Colonic mucosa (tissue), 4 donors: ENCODE measurements around the gene SPATA20. TPM values are rescaled to one million over a fixed set of nuclear protein-coding genes. Genes with fewer than 3 reads are reported as not detected.

Experiments used
- DNase-seq: peaks from one replicate; pipeline ENCODE4 v3.0.0-alpha.2; 2020
- H3K27ac ChIP-seq: fragments of 200-600 bp; one replicate; pipeline ENCODE4 v1.8.0; 2021
- H3K27me3 ChIP-seq: fragments of 200-600 bp; one replicate; pipeline ENCODE4 v1.8.0; 2021
- H3K36me3 ChIP-seq: fragments of 200-600 bp; one replicate; pipeline ENCODE4 v1.8.0; 2021
- H3K4me1 ChIP-seq: fragments of 200-600 bp; one replicate; pipeline ENCODE4 v1.8.0; 2021; ENCODE audit warnings: mild to moderate bottlenecking
- H3K4me3 ChIP-seq: fragments of 200-600 bp; one replicate; pipeline ENCODE4 v1.8.0; 2021
- H3K9ac ChIP-seq, 2 donors: one replicate each; pipeline ENCODE4 v1.7.0; 2013; ENCODE audit warnings: control low read depth in 2 of 2, low read depth in 2 of 2, low read length in 2 of 2
- H3K9me3 ChIP-seq: fragments of 200-600 bp; one replicate; pipeline ENCODE4 v1.8.0; 2021
- intact Hi-C: fragments of 100-400 bp; cut with DNase I; formaldehyde crosslinking; loops from one replicate; pipeline ENCODE4 v1.14.1; 2022
- total RNA-seq, 2 donors: library from RNA; stranded (reverse); fragmentation: NEBNext Ultra II Directional in 1 of 2; extraction: Animal tissue kit (Norgen Biotek cat#: 25700) in 1 of 2; gene quantifications; one replicate each; pipeline ENCODE4 v1.2.1, GENCODE V29; 2021
- TF ChIP-seq, protein P1 (sequence below): fragments of 200-600 bp; IDR thresholded peaks from one replicate; pipeline ENCODE4 v1.8.0; 2022; ENCODE audit warnings: antibody characterized with exemption, mild to moderate bottlenecking
- donor health status: healthy.
- donor health status: DM: no; HTN: no; CAD: no.
- donor health status: DM: no; HTN: no; CAD: no.

Gene SPATA20
- total RNA-seq, 2 donors from 2014 or later = 41.6 to 53.1 TPM

DNA sequence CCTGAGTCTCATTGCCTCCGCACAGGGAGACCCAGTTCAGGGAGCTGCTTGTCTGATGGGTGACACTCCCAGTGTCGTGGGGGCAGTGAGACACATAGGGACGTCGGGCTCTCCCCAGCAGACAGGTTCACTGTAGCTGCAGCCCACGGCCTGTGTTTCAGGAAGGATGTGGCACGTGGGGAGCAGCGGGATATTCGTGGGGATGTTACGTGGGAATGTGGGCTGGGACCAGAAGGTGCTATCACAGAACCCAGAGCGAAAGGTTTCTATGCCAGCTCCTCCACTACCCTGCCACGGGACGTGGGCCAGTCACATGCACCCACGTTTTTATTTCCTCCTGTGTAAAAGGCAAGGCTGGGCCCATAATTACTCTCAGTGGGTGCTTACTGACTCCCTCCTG, 29.9 kb downstream of the SPATA20 start:
- TF ChIP-seq, protein P1, sequence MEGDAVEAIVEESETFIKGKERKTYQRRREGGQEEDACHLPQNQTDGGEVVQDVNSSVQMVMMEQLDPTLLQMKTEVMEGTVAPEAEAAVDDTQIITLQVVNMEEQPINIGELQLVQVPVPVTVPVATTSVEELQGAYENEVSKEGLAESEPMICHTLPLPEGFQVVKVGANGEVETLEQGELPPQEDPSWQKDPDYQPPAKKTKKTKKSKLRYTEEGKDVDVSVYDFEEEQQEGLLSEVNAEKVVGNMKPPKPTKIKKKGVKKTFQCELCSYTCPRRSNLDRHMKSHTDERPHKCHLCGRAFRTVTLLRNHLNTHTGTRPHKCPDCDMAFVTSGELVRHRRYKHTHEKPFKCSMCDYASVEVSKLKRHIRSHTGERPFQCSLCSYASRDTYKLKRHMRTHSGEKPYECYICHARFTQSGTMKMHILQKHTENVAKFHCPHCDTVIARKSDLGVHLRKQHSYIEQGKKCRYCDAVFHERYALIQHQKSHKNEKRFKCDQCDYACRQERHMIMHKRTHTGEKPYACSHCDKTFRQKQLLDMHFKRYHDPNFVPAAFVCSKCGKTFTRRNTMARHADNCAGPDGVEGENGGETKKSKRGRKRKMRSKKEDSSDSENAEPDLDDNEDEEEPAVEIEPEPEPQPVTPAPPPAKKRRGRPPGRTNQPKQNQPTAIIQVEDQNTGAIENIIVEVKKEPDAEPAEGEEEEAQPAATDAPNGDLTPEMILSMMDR = no peak
- Histone ChIP-seq H3K27ac (no peak overlapping the region), H3K9ac (no peak overlapping the region), H3K4me1 (no peaks in the 10 kb centered on the region), H3K9me3 (no peaks in the 10 kb centered on the region), H3K36me3 (no peaks in the 10 kb centered on the region), H3K4me3 (no peak overlapping the region), H3K27me3 (no peaks in the 10 kb centered on the region)
- no peak for DNase-seq
- intact Hi-C loops = no loop called here

DNA sequence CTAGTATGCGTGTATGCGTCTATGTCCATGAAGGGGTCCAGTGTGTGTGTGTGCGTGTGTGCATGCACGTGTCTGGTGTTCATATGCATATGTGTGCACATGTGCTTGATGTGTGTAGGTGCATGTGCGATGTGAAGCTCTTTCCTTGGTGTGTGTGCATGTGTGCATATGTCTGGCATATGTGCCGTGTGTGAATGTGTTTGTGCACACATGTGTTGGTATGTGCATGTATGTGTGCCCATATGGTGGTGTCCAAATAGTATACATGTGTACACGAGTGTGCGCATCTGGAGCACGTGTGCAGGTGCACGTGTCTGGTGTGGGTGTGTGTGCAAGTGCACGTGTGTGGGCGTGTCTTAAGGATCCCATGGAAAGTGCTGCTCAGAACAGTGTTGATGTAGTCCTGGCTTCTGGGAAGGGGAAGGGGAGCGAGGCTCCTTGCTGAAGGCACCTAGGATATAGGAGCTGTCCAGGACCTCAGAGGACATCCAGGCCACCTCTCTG, 30.5 kb downstream of the SPATA20 start:
- intact Hi-C loops = no loop called here
- no peak for DNase-seq
- no peak overlapping the region for H3K4me3 ChIP-seq
- H3K27me3 ChIP-seq = no peaks in the 10 kb centered on the region
- TF ChIP-seq, protein P1 = no peak
- no peaks in the 10 kb centered on the region for H3K36me3 ChIP-seq
- H3K4me1 ChIP-seq = no peaks in the 10 kb centered on the region
- H3K9ac ChIP-seq = no peak overlapping the region
- no peaks in the 10 kb centered on the region for H3K9me3 ChIP-seq
- H3K27ac ChIP-seq = no peak overlapping the region

DNA sequence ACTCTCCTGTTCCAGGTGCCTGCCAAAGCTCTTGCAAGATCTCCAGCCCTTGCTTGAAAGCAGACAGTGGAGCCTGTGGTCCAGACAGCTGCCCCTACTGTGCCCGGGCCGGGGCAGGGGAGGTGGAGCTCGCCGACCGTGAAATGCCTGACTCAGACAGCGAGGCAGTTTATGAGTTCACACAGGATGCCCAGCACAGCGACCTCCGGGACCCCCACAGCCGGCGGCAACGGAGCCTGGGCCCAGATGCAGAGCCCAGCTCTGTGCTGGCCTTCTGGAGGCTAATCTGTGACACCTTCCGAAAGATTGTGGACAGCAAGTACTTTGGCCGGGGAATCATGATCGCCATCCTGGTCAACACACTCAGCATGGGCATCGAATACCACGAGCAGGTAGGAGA, 31.2 kb downstream of the SPATA20 start:
- TF ChIP-seq, protein P1 = no peak
- H3K27me3 ChIP-seq = no peaks in the 10 kb centered on the region
- H3K4me3 ChIP-seq = no peak overlapping the region
- no peak overlapping the region for H3K27ac ChIP-seq
- DNase-seq = no peak
- no peaks in the 10 kb centered on the region for H3K9me3 ChIP-seq
- H3K4me1 ChIP-seq = no peaks in the 10 kb centered on the region
- no peaks in the 10 kb centered on the region for H3K36me3 ChIP-seq
- intact Hi-C loops = no loop called here
- no peak overlapping the region for H3K9ac ChIP-seq

DNA sequence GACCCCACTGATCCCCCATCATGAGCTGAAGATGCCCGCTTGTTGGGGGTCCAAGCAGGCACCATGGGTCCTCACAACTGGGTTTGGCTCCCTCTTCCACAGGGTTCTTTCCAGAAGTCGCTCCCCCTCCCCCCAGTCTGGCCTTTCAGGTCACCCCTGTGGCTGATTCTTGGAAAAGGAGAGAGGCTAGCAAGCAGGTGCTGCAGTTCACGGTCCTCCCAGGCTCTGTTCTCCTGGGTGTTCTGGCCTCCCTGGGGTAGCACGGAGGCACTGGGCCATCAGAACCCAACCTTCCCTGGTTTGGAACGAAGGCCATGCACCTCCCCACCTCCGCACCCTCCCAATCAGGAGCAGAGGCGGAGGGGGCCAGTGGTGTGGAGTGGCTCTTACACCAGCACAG, 32.4 kb downstream of the SPATA20 start:
- Histone ChIP-seq H3K4me1 (no peaks in the 10 kb centered on the region), H3K9me3 (no peaks in the 10 kb centered on the region), H3K36me3 (no peaks in the 10 kb centered on the region), H3K4me3 (no peak overlapping the region), H3K27ac (no peak overlapping the region), H3K9ac (no peak overlapping the region), H3K27me3 (no peaks in the 10 kb centered on the region)
- no peak for DNase-seq
- intact Hi-C loops = no loop called here
- TF ChIP-seq, protein P1 = no peak

DNA sequence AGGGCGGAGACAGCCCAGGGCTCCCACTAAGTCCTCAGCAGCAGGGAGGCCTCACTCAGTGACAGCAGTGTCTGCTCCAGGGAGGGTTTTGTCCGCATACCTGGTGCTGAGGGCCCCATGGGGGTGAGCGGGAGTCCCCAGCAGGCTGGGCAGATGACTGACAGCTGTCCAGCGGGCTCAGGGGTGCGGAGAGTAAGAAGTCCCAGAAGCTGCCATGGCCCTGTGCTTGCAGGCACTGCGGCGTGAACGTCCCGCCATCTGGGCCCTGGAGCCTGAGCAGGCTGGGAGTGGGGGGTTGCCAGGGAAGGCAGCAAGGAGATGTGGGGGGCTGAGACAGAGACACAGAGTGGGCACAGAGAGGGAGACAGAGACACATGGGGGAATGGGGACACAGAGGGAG, 33.7 kb downstream of the SPATA20 start:
- no peak overlapping the region for H3K9ac ChIP-seq
- H3K27ac ChIP-seq = no peak overlapping the region
- H3K4me1 ChIP-seq = no peaks in the 10 kb centered on the region
- no peak for DNase-seq
- no peak overlapping the region for H3K4me3 ChIP-seq
- no peaks in the 10 kb centered on the region for H3K27me3 ChIP-seq
- TF ChIP-seq, protein P1 = no peak
- H3K36me3 ChIP-seq = no peaks in the 10 kb centered on the region
- no peaks in the 10 kb centered on the region for H3K9me3 ChIP-seq
- intact Hi-C loops = no loop called here

DNA sequence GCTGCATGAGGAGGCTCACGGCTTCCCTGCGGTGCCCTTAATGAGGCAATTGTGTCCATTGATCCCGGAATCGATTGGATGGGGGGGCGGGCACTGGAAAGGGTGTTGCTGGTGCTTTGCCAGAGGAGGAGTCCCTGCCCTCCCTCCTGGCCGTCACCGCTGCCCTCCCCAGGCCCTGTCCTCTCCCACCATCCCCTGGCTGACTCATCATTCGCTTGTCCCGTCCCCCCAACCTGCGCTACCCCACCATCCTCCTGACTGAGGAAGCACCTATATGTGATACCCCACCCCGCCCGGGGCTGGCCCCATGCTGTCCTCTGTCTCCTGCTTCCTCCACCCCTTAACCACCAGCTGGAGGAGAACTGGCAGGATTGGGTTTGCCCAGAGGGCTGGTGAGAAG, 34.3 kb downstream of the SPATA20 start:
- TF ChIP-seq, protein P1 = no peak
- Histone ChIP-seq H3K27ac (no peak overlapping the region), H3K36me3 (no peaks in the 10 kb centered on the region), H3K27me3 (no peaks in the 10 kb centered on the region), H3K9ac (no peak overlapping the region), H3K4me1 (no peaks in the 10 kb centered on the region), H3K9me3 (no peaks in the 10 kb centered on the region), H3K4me3 (no peak overlapping the region)
- intact Hi-C loops = no loop called here
- DNase-seq = no peak
